ENCODE results near the gene DDX6.
"Not testable (repeated sequence)": the region's sequence is repeated elsewhere in the genome, so short reads cannot be mapped to it uniquely, and the experiment has no call there.

Gene DDX6, protein sequence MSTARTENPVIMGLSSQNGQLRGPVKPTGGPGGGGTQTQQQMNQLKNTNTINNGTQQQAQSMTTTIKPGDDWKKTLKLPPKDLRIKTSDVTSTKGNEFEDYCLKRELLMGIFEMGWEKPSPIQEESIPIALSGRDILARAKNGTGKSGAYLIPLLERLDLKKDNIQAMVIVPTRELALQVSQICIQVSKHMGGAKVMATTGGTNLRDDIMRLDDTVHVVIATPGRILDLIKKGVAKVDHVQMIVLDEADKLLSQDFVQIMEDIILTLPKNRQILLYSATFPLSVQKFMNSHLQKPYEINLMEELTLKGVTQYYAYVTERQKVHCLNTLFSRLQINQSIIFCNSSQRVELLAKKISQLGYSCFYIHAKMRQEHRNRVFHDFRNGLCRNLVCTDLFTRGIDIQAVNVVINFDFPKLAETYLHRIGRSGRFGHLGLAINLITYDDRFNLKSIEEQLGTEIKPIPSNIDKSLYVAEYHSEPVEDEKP

DNA sequence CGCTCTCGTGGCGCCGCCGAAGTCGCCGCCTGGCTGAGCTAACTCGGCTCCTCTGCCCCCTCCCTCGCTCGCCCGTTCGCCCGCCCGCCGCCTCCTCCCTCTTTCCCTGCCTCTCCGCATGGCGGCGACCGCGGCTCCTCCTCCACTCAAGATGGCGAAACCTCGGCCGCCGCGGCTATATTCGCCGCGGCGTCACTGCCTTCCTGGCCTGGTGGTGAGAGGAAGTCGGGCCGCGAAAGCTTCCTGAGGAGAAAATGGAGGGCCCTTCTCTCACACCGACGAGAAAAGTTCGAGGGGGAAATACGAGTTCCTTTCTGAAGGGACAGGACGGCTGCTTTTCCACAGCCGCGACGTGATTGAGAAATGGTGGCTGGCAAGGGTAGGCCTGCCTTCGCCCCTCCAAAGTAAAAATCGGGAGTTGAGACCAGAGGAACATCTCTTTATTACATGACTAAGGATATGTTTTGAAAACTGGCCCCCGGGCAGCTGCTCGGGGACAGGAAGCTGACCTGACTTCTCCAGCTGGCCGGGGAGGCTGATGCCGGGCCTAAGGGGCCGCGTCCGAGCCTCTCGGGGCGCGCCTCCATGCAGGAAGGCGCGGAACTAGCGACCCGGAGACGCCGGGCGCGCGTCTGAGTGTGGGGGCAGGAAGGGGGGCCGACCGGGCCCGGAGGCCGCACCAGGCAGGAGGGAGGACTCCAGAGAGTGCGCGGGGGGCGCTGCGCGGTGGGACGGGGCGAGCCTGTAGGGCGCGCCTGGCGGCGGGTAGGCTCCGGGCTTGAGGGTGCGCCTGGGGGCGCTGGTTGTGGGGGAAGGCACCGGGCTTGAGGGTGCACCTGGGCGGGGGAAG is at the start of gene DDX6:
TSS of gene DDX6 (minus strand) at position 54 of the 850 bp plus-strand sequence. CDS start 4,913 bp downstream, outside the sequence.
- TF ChIP-seq, protein P1, sequence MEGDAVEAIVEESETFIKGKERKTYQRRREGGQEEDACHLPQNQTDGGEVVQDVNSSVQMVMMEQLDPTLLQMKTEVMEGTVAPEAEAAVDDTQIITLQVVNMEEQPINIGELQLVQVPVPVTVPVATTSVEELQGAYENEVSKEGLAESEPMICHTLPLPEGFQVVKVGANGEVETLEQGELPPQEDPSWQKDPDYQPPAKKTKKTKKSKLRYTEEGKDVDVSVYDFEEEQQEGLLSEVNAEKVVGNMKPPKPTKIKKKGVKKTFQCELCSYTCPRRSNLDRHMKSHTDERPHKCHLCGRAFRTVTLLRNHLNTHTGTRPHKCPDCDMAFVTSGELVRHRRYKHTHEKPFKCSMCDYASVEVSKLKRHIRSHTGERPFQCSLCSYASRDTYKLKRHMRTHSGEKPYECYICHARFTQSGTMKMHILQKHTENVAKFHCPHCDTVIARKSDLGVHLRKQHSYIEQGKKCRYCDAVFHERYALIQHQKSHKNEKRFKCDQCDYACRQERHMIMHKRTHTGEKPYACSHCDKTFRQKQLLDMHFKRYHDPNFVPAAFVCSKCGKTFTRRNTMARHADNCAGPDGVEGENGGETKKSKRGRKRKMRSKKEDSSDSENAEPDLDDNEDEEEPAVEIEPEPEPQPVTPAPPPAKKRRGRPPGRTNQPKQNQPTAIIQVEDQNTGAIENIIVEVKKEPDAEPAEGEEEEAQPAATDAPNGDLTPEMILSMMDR (IDR thresholded peaks at IDR 0.05; ENCODE audit: insufficient read depth, low read length, missing control alignments) = peak; percentile 67
- peak within 1 kb of the TSS; percentile 82 for H3K4me3 ChIP-seq (ENCODE audit: low read depth, low read length)
- no peak for DNase-seq (ENCODE audit: low read depth, low spot score)
- CTCF ChIA-PET = interaction anchor here (0.8 to 9.8 kb wide), 19 partner anchors 10 to 172 kb away, joined by 3 to 108 read pairs (median 3); partner anchors contain the start of genes BCL9L and UPK2
- POLR2A ChIA-PET = interaction anchor here (0.6 to 4.4 kb wide), 11 partner anchors 23 to 202 kb away, joined by 3 to 49 read pairs (median 3); partner anchors contain the start of gene BCL9L

DNA sequence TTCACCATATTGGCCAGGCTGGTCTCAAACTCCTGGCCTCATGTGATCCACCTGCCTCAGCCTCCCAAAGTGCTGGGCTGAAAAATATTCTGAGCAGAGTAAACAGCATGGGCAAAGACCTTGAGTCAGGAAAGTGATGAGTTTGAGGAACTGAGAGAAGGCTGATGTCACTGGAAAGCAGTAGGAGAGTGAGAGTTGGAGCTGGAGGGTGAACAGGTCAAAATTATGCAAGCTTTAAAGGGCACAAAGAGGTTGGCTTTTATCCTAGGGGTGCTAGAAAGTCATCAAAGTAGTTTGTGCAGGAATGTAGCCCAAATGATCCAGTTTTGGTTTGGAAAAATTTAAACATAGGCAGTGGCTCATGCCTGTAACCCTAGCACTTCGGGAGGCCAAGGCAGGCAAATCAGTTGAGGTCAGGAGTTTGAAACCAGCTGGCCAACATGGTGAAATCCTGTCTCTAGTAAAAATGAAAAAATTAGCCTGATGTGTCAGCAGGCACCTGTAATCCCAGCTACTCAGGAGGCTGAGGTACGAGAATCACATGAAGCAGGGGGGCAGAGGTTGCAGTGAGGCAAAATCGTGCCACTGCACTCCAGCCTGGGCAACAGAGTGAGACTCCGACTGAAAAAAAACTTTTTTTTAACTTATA is 48.1 kb upstream of the DDX6 start:
- TF ChIP-seq, protein P1 (IDR thresholded peaks at IDR 0.05; ENCODE audit: insufficient read depth, low read length, missing control alignments) = no peak
- H3K4me3 ChIP-seq (ENCODE audit: low read depth, low read length) = no peak overlapping the region
- no peak for DNase-seq (ENCODE audit: low read depth, low spot score)
- ChIA-PET POLR2A (interaction anchor here (0.6 kb wide), 1 partner anchor 46 kb away, joined by 3 read pairs; no protein-coding TSS in a partner anchor), CTCF (no interaction called here)

DNA sequence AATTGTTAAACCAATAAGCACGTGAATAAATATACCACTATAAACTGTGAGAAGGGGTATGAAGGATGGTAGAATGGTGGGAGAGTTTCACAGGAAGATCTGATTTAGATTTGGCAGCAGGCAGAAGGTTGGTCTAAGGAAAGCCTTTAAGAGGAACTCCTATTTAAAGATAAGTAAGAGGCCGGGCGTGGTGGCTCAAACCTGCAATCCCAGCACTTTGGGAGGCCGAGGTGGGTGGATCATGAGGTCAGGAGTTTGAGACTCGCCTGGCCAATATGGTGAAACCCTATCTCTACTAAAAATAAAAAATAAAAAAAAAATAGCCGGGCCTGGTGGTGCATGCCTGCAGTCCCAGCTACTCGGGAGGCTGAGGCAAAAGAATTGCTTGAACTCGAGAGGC is 46.9 kb upstream of the DDX6 start:
- H3K4me3 ChIP-seq (ENCODE audit: low read depth, low read length) = no peak overlapping the region
- ChIA-PET POLR2A (no interaction called here), CTCF (no interaction called here)
- TF ChIP-seq, protein P1 (IDR thresholded peaks at IDR 0.05; ENCODE audit: insufficient read depth, low read length, missing control alignments) = no peak
- no peak for DNase-seq (ENCODE audit: low read depth, low spot score)

DNA sequence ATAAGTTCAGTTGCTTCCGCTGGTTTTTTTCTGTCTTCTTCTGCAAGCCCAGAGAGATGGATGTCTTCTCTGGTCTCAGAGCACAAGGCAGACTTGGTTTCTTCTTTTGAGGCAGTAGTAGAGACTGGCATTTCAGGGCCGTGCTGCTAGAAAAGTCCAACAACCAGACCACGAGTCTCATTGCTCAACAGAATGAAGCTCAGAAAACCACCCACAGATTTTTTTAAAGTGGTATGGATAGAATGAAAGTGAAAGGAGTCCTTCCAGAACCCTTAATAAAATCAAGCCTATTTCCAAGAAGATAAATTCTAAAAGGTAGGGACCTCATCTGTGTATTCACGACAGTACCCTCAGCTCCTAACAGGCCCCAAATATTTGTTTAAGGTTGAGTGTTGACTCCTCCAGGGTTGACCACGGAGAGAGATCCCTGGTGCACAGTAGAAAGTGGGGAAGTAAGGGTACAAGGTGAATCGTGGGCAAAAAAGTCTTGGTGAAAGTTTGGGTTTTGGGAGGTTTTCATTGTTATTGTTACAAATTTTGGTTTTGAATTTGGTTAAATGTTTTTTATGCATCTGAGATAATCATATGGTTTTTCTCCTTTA is 43.6 kb upstream of the DDX6 start:
- no peak overlapping the region for H3K4me3 ChIP-seq (ENCODE audit: low read depth, low read length)
- TF ChIP-seq, protein P1 (IDR thresholded peaks at IDR 0.05; ENCODE audit: insufficient read depth, low read length, missing control alignments) = no peak
- ChIA-PET CTCF (interaction anchor here (0.6 to 1.0 kb wide), 2 partner anchors 14 to 23 kb away, joined by 3 read pairs; no protein-coding TSS in a partner anchor), POLR2A (interaction anchor here (0.5 kb wide), 1 partner anchor 168 kb away, joined by 3 read pairs; no protein-coding TSS in a partner anchor)
- no peak for DNase-seq (ENCODE audit: low read depth, low spot score)

DNA sequence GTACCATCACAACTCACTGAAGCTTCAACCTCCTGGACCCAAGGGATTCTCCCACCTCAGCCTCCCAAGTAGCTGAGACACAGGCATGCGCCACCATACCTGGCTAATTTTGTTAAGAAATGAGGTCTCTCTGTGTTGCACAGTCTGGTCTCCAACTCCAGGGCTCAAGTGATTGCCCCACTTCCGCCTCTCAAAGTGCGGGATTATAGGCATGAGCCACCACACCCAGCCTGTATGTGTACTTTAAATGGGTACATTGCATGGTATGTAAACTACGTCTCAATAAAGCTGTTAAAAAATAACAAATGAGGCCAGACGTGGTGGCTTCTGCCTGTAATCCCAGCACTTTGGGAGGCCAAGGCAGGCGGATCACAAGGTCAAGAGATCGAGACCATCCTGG is 36.2 kb upstream of the DDX6 start:
- ChIA-PET CTCF (no interaction called here), POLR2A (no interaction called here)
- TF ChIP-seq, protein P1 (IDR thresholded peaks at IDR 0.05; ENCODE audit: insufficient read depth, low read length, missing control alignments) = no peak
- no peak for DNase-seq (ENCODE audit: low read depth, low spot score)
- no peak overlapping the region for H3K4me3 ChIP-seq (ENCODE audit: low read depth, low read length)

DNA sequence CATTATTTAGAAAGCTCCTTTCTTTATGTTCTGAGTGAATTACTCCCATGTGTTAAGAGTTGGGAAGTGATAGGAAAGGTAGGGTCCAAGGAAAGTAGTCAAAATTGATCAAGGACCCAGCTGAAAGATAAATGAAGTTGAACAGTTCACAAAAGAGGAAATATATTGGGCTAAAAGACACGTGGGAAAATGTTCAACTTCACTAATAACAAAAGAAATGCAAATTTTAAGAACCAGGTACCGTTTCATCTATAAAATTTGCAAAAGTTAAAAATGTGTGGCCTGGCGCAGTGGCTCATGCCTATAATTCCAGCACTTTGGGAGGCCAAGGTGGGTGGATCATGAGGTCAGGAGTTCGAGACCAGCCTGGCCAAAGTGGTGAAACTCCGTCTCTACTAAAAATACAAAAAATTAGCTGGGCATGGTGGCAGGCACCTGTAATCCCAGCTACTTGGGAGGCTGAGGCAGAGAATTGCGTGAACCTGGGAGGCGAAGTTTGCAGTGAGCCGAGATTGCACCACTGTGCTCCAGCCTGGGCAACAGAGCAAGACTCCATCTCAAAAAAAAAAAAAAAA is 32.1 kb upstream of the DDX6 start:
- POLR2A ChIA-PET; DNase-seq (ENCODE audit: low read depth, low spot score); H3K4me3 ChIP-seq (ENCODE audit: low read depth, low read length); CTCF ChIA-PET: not testable (repeated sequence)

All from AG04449 (cell line).